Endodermal cell (in vitro differentiated cells): ENCODE results near the gene KDM2B. TPM values are rescaled to one million over a fixed set of nuclear protein-coding genes. Genes with fewer than 3 reads are reported as not detected.

Source experiments
- DNase-seq: peaks from one replicate; pipeline ENCODE4 v3.0.0-alpha.2; 2017
- H3K27ac ChIP-seq: 2 replicates; pipeline ENCODE4 v1.5.1; 2013; ENCODE audit warnings: mild to moderate bottlenecking, low read depth, low read length, moderate library complexity
- H3K27me3 ChIP-seq: 2 replicates; pipeline ENCODE4 v1.6.1; 2013; ENCODE audit warnings: mild to moderate bottlenecking, low read length, moderate library complexity; ENCODE audit not compliant: insufficient read depth, control insufficient read depth, poor library complexity, severe bottlenecking
- H3K36me3 ChIP-seq: 2 replicates; pipeline ENCODE4 v1.7.0; 2013; ENCODE audit warnings: mild to moderate bottlenecking, low read length, moderate library complexity; ENCODE audit not compliant: control insufficient read depth, insufficient read depth
- H3K4me1 ChIP-seq: one replicate; pipeline ENCODE4 v1.7.0; 2013; ENCODE audit warnings: low read length; ENCODE audit not compliant: control insufficient read depth, insufficient read depth
- H3K4me3 ChIP-seq: 2 replicates; pipeline ENCODE4 v1.5.1; 2013; ENCODE audit warnings: mild to moderate bottlenecking, low read length, moderate library complexity
- H3K9ac ChIP-seq: 2 replicates; pipeline ENCODE4 v1.6.1; 2013; ENCODE audit warnings: mild to moderate bottlenecking, low read length, moderate library complexity; ENCODE audit not compliant: poor library complexity, severe bottlenecking; ENCODE audit errors: extremely low read depth
- H3K9me3 ChIP-seq: 2 replicates; pipeline ENCODE4 v1.6.1; 2013; ENCODE audit warnings: mild to moderate bottlenecking, low read length, moderate library complexity; ENCODE audit not compliant: control insufficient read depth
- H3K27ac Mint-ChIP-seq: 2 replicates; pipeline ENCODE4 v1.8.0; 2020; ENCODE audit warnings: mixed read lengths
- H3K27me3 Mint-ChIP-seq: 2 replicates; pipeline ENCODE4 v1.8.0; 2021; ENCODE audit warnings: mild to moderate bottlenecking, mixed read lengths; ENCODE audit not compliant: insufficient read depth
- H3K36me3 Mint-ChIP-seq: 2 replicates; pipeline ENCODE4 v1.8.0; 2020; ENCODE audit warnings: low read depth, mixed read lengths
- H3K4me1 Mint-ChIP-seq: 2 replicates; pipeline ENCODE4 v1.8.0; 2020; ENCODE audit warnings: mixed read lengths
- H3K4me3 Mint-ChIP-seq: 2 replicates; pipeline ENCODE4 v1.8.0; 2020; ENCODE audit warnings: mild to moderate bottlenecking, moderate library complexity, mixed read lengths
- H3K9me3 Mint-ChIP-seq: 2 replicates; pipeline ENCODE4 v1.8.0; 2020; ENCODE audit warnings: mild to moderate bottlenecking, mixed read lengths
- whole genome bisulfite sequencing, 2 experiments: methylation state at CpG; one replicate each; pipeline versions ENCODE4 v1.1.5 to v1.1.7; 2013; ENCODE audit warnings: missing lambda C conversion rate in 2 of 2, mixed read lengths in 1 of 2; ENCODE audit not compliant: insufficient coverage in 1 of 2, insufficient read length in 1 of 2; 5-methylcytosine and 5-hydroxymethylcytosine counted together
- total RNA-seq, 2 donors: library from RNA; stranded (reverse); fragmentation: NEBNext Ultra II Directional in 1 of 2; extraction: Animal tissue kit (Norgen Biotek cat#: 25700) in 1 of 2; gene quantifications; 2 replicates in 1 of 2; 3 replicates in 1 of 2; pipeline ENCODE4 v1.2.1, GENCODE V29; 2021
- TF ChIP-seq, protein P1 (sequence below): fragments of 200-600 bp; sonication (generic); conservative IDR thresholded peaks from 2 replicates; pipeline ENCODE4 v1.5.0; 2021; ENCODE audit warnings: antibody characterized with exemption, mild to moderate bottlenecking

Gene KDM2B
- total RNA-seq, 2 donors from 2014 or later, result 103 to 125 TPM

DNA sequence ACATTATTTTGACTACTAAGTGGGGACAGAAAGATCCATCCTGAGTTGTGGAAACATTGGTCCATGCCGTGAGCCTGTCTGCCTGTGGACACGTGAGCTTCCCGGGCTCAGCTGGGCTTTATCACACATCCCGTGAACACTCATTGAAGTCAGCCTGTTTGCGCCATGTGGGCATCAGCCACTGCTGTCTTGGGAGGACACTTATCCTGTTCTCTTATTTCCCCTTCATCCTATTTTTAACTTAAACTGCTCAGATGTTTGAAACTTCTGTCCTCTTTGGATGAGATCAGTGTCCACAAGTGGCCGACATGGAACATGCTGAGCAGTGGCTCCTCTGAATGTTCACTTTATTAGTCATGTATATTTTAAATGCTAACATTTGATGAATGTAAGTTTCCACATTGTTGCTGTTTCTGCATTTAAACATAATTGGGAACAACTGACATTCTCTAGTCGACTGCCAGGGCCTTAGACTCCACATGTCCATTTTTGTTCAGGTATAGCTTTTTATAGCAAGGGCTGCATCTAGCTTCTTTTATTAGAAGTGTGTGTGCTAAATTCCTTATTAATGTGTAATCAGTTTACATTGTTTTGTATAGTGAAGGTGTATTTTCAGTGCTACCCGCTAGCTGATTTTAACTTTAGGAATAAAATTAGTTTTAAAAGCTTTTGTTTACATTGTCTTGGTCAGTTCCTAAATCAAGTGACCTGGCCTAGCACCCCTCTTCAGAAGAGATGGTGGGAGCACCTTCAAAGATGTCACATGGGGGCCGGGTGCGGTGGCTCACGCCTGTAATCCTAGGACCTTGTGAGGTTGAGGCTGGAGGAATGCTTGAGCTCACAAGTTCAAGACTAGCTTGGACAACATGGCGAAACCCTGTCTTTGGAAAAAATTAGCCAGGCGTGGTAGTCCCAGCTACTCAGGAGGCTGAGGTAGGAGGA, 156.9 kb downstream of the KDM2B start:
- 92 to 96% methylated on average over 10 to 13 of the region's 13 CpGs for WGBS, 2 experiments
- Mint-ChIP-seq H3K4me1 (no peaks in the 10 kb centered on the region), H3K36me3 (peaks cover 94% of the 10 kb centered on the region), H3K4me3 (no peak overlapping the region), H3K27ac (no peak overlapping the region), H3K9me3 (no peaks in the 10 kb centered on the region), H3K27me3 (no peaks in the 10 kb centered on the region)
- DNase-seq, result no peak
- no peak overlapping the region for H3K27ac ChIP-seq
- TF ChIP-seq, protein P1, sequence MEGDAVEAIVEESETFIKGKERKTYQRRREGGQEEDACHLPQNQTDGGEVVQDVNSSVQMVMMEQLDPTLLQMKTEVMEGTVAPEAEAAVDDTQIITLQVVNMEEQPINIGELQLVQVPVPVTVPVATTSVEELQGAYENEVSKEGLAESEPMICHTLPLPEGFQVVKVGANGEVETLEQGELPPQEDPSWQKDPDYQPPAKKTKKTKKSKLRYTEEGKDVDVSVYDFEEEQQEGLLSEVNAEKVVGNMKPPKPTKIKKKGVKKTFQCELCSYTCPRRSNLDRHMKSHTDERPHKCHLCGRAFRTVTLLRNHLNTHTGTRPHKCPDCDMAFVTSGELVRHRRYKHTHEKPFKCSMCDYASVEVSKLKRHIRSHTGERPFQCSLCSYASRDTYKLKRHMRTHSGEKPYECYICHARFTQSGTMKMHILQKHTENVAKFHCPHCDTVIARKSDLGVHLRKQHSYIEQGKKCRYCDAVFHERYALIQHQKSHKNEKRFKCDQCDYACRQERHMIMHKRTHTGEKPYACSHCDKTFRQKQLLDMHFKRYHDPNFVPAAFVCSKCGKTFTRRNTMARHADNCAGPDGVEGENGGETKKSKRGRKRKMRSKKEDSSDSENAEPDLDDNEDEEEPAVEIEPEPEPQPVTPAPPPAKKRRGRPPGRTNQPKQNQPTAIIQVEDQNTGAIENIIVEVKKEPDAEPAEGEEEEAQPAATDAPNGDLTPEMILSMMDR, result no peak
- H3K36me3 ChIP-seq, result peaks cover 97% of the 10 kb centered on the region
- no peak overlapping the region for H3K4me3 ChIP-seq
- H3K4me1 ChIP-seq, result no peaks in the 10 kb centered on the region
- no peaks in the 10 kb centered on the region for H3K9me3 ChIP-seq
- H3K27me3 ChIP-seq, result no peaks in the 10 kb centered on the region
- H3K9ac ChIP-seq, result no peak overlapping the region

DNA sequence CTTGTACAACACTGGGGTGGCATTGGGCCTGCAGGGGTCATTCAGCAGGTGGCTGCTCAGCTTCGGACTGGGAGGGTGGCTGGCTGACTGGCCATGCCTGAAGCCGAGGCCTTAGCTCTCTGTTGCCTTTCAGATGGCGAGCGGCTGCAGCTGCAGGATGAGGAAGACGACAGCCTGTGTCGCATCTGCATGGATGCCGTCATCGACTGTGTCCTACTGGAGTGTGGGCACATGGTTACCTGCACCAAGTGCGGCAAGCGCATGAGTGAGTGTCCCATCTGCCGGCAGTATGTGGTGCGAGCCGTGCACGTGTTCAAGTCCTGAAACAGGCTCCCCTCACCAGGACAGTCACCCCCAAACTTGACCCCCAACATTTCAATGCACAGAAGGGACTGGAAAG, 157.6 kb downstream of the KDM2B start:
- no peaks in the 10 kb centered on the region for H3K27me3 Mint-ChIP-seq
- Histone ChIP-seq H3K4me3 (no peak overlapping the region), H3K27ac (no peak overlapping the region), H3K27me3 (no peaks in the 10 kb centered on the region), H3K36me3 (peaks cover 97% of the 10 kb centered on the region), H3K9me3 (no peaks in the 10 kb centered on the region), H3K4me1 (no peaks in the 10 kb centered on the region), H3K9ac (no peak overlapping the region)
- no peaks in the 10 kb centered on the region for H3K4me1 Mint-ChIP-seq
- H3K9me3 Mint-ChIP-seq, result no peaks in the 10 kb centered on the region
- TF ChIP-seq, protein P1, result no peak
- no peak overlapping the region for H3K4me3 Mint-ChIP-seq
- peaks cover 91% of the 10 kb centered on the region for H3K36me3 Mint-ChIP-seq
- no peak overlapping the region for H3K27ac Mint-ChIP-seq
- 96% methylated on average over 10 to 14 of the region's 14 CpGs for WGBS, 2 experiments
- DNase-seq, result no peak

DNA sequence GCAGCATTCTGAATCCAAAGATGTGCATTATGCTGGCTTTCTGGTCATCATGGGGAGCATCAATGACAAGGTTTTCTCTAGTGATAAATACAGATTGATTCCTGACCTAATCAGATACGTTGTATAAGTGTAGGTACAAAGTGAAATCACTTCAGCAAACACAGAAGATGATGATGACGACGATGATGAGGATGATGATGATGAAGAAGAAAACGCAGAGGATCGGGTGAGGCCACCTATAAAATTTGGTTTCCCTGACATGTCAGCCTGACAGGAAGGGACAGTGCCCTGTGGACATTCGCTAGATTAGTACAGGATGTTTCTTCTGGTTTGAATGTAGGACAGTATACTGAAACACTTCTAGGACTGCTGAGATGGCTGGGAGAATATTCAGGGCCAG, 160.7 kb downstream of the KDM2B start:
- no peaks in the 10 kb centered on the region for H3K9me3 ChIP-seq
- Mint-ChIP-seq H3K27ac (no peak overlapping the region), H3K4me3 (no peak overlapping the region), H3K4me1 (no peaks in the 10 kb centered on the region), H3K27me3 (no peaks in the 10 kb centered on the region), H3K9me3 (no peaks in the 10 kb centered on the region), H3K36me3 (peaks cover 85% of the 10 kb centered on the region)
- no peaks in the 10 kb centered on the region for H3K27me3 ChIP-seq
- DNase-seq, result no peak
- H3K4me3 ChIP-seq, result no peak overlapping the region
- peaks cover 97% of the 10 kb centered on the region for H3K36me3 ChIP-seq
- H3K4me1 ChIP-seq, result no peaks in the 10 kb centered on the region
- no peak overlapping the region for H3K27ac ChIP-seq
- TF ChIP-seq, protein P1, result no peak
- H3K9ac ChIP-seq, result no peak overlapping the region
- 94 to 97% methylated on average over 4 to 6 of the region's 6 CpGs for WGBS, 2 experiments
